Activated CD4-positive, alpha-beta T cell treated with anti-CD3 and anti-CD28 coated beads for 48 hours (primary cell): ENCODE measurements around the gene SPATA4.

ENCODE experiments used
- DNase-seq: peaks from one replicate; pipeline ENCODE4 v3.0.0-alpha.2; 2020

Gene SPATA4

GRCh38 chr4:176189891-176190795 is 5.2 kb downstream of the SPATA4 start:
- DNase-seq: no peak

- DNase-seq: no peak
Observed at GRCh38 chr4:176188654-176189053, 6.7 kb downstream of the SPATA4 start.

GRCh38 chr4:176187624-176188023 is 7.8 kb downstream of the SPATA4 start:
- no peak for DNase-seq

GRCh38 chr4:176186671-176187395 is 8.6 kb downstream of the SPATA4 start:
- DNase-seq: no peak

- no peak for DNase-seq
Observed at GRCh38 chr4:176186067-176186466, 9.3 kb downstream of the SPATA4 start.

GRCh38 chr4:176185051-176185450 is 10.3 kb downstream of the SPATA4 start:
- no peak for DNase-seq

- DNase-seq: no peak
Observed at GRCh38 chr4:176163041-176163440, 32.3 kb downstream of the SPATA4 start.

- no peak for DNase-seq
Observed at GRCh38 chr4:176156656-176157055, 38.7 kb downstream of the SPATA4 start.

GRCh38 chr4:176153124-176153523 is 42.3 kb downstream of the SPATA4 start:
- no peak for DNase-seq

GRCh38 chr4:176150704-176151103 is 44.7 kb downstream of the SPATA4 start:
- no peak for DNase-seq

- DNase-seq: no peak
Observed at GRCh38 chr4:176150356-176150682, 45.1 kb downstream of the SPATA4 start.

- DNase-seq: no peak
Observed at GRCh38 chr4:176149680-176150355, 45.6 kb downstream of the SPATA4 start.

- DNase-seq: no peak
Observed at GRCh38 chr4:176142253-176142652, 53.1 kb downstream of the SPATA4 start.

GRCh38 chr4:176139518-176139917 is 55.9 kb downstream of the SPATA4 start:
- DNase-seq: no peak

- DNase-seq: no peak
Observed at GRCh38 chr4:176137631-176138030, 57.8 kb downstream of the SPATA4 start.

GRCh38 chr4:176134670-176135069 is 60.7 kb downstream of the SPATA4 start:
- DNase-seq: no peak
